Measurements from ENCODE around the gene GRPEL2. TPM values are rescaled to one million over a fixed set of nuclear protein-coding genes. Genes with fewer than 3 reads are reported as not detected.

Gene GRPEL2
- total RNA-seq, 1 donor from 2014 or later: 43.7 TPM

- no peaks in the 10 kb centered on the region for H3K27me3 ChIP-seq (ENCODE audit: control insufficient read depth, insufficient read depth, low read length)
- no peak overlapping the region for H3K4me3 ChIP-seq (ENCODE audit: low read depth, low read length)
- no peaks in the 10 kb centered on the region for H3K36me3 ChIP-seq (ENCODE audit: control insufficient read depth, insufficient read depth, low read length)
- DNase-seq (ENCODE audit: low read depth): peak; percentile 43
- FAIRE-seq: no peak
- TF ChIP-seq CTCF (IDR thresholded peaks at IDR 0.05; ENCODE audit: insufficient read depth, low read length, severe bottlenecking): no peak
These were observed 20.1 kb downstream of the GRPEL2 start for GRCh38 chr5:149365418-149365817.

- no peak for DNase-seq (ENCODE audit: low read depth)
- Histone ChIP-seq H3K27me3 (ENCODE audit: control insufficient read depth, insufficient read depth, low read length) (no peaks in the 10 kb centered on the region), H3K36me3 (ENCODE audit: control insufficient read depth, insufficient read depth, low read length) (no peaks in the 10 kb centered on the region), H3K4me3 (ENCODE audit: low read depth, low read length) (no peak overlapping the region)
- no peak for TF ChIP-seq CTCF (IDR thresholded peaks at IDR 0.05; ENCODE audit: insufficient read depth, low read length, severe bottlenecking)
- no peak for FAIRE-seq
These were observed 20.9 kb downstream of the GRPEL2 start for GRCh38 chr5:149366169-149366729.

GRCh38 chr5:149367249-149367971, 22.1 kb downstream of the GRPEL2 start:
- FAIRE-seq: peak; percentile 43
- H3K4me3 ChIP-seq (ENCODE audit: low read depth, low read length): no peak overlapping the region

DNA sequence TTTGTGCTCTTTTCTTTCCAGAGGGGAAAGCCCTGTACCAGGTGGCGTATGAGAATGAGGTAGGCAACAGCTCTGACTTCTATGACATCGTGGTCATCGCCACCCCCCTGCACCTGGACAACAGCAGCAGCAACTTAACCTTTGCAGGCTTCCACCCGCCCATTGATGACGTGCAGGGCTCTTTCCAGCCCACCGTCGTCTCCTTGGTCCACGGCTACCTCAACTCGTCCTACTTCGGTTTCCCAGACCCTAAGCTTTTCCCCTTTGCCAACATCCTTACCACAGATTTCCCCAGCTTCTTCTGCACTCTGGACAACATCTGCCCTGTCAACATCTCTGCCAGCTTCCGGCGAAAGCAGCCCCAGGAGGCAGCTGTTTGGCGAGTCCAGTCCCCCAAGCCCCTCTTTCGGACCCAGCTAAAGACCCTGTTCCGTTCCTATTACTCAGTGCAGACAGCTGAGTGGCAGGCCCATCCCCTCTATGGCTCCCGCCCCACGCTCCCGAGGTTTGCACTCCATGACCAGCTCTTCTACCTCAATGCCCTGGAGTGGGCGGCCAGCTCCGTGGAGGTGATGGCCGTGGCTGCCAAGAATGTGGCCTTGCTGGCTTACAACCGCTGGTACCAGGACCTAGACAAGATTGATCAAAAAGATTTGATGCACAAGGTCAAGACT, 22.8 kb downstream of the GRPEL2 start:
- TF ChIP-seq CTCF (IDR thresholded peaks at IDR 0.05; ENCODE audit: insufficient read depth, low read length, severe bottlenecking): no peak
- Histone ChIP-seq H3K27me3 (ENCODE audit: control insufficient read depth, insufficient read depth, low read length) (no peaks in the 10 kb centered on the region), H3K4me3 (ENCODE audit: low read depth, low read length) (no peak overlapping the region), H3K36me3 (ENCODE audit: control insufficient read depth, insufficient read depth, low read length) (no peaks in the 10 kb centered on the region)
- DNase-seq (ENCODE audit: low read depth) (no peak), FAIRE-seq (no peak)

More at GRCh38 chr5:149367249-149367971, 22.1 kb downstream of the GRPEL2 start:
- Histone ChIP-seq H3K27me3 (ENCODE audit: control insufficient read depth, insufficient read depth, low read length) (no peaks in the 10 kb centered on the region), H3K36me3 (ENCODE audit: control insufficient read depth, insufficient read depth, low read length) (no peaks in the 10 kb centered on the region)
- DNase-seq (ENCODE audit: low read depth): peak; percentile 59
- TF ChIP-seq CTCF (IDR thresholded peaks at IDR 0.05; ENCODE audit: insufficient read depth, low read length, severe bottlenecking): peak; percentile 88

GRCh38 chr5:149370878-149371277, 25.6 kb downstream of the GRPEL2 start:
- Histone ChIP-seq H3K36me3 (ENCODE audit: control insufficient read depth, insufficient read depth, low read length) (no peaks in the 10 kb centered on the region), H3K4me3 (ENCODE audit: low read depth, low read length) (no peak overlapping the region), H3K27me3 (ENCODE audit: control insufficient read depth, insufficient read depth, low read length) (no peaks in the 10 kb centered on the region)
- DNase-seq (ENCODE audit: low read depth): no peak
- TF ChIP-seq CTCF (IDR thresholded peaks at IDR 0.05; ENCODE audit: insufficient read depth, low read length, severe bottlenecking): no peak
- no peak for FAIRE-seq

Measured in bronchial epithelial cell (primary cell).